Measurements from ENCODE around the gene ZSWIM1.
"Not testable (repeated sequence)": the region's sequence is repeated elsewhere in the genome, so short reads cannot be mapped to it uniquely, and the experiment has no call there.

ZSWIM1 gene

DNA sequence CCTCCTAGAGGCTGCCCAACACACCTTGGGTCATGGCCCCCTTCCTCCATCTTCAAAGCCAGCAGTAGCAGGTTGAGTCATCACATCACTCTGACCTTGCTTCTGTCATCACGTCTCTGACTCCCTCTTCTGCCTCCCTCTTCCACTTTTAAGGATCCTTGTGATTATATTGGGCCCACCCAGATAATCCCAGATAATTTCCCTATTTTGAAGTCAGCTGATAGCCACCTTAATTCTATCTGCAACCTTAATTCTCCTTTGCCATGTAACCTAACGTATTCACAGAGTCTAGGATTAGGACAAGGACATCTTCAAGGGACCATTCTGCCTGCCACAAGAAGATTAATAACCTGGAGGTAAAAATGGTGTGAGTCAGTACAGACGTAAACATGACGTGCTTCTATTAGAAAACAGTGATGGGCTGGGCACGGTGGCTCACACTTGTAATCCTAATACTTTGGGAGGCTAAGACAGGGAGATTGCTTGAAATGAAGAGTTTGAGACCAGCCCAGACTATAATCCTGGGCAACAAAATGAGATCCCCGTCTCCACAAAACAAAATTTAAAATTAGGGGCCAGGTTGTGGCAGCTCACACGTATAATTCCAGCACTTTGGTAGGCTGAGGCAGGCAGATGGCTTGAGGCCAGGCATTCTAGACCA, 20.3 kb upstream of the ZSWIM1 start:
- peaks cover 14% of the 10 kb centered on the region for H3K4me1 ChIP-seq (ENCODE audit: control insufficient read depth, insufficient read depth, low read length)
- no peaks in the 10 kb centered on the region for H3K27me3 ChIP-seq (ENCODE audit: control insufficient read depth, insufficient read depth, low read length)
- no peak overlapping the region for H3K27ac ChIP-seq (ENCODE audit: low read depth, low read length)
- H3K36me3 ChIP-seq (ENCODE audit: control insufficient read depth, insufficient read depth, low read length): no peaks in the 10 kb centered on the region
- no peak overlapping the region for H3K4me3 ChIP-seq (ENCODE audit: low read length)
- no peak overlapping the region for H3K9ac ChIP-seq (ENCODE audit: low read length)

- H3K9ac ChIP-seq (ENCODE audit: low read length): no peak overlapping the region
- H3K27me3 ChIP-seq (ENCODE audit: control insufficient read depth, insufficient read depth, low read length): no peaks in the 10 kb centered on the region
- H3K4me1 ChIP-seq (ENCODE audit: control insufficient read depth, insufficient read depth, low read length): peaks cover 6% of the 10 kb centered on the region
- no peak overlapping the region for H3K27ac ChIP-seq (ENCODE audit: low read depth, low read length)
- H3K4me3 ChIP-seq (ENCODE audit: low read length): no peak overlapping the region
- H3K36me3 ChIP-seq (ENCODE audit: control insufficient read depth, insufficient read depth, low read length): no peaks in the 10 kb centered on the region
Observed at GRCh38 chr20:45861221-45862075, 19.6 kb upstream of the ZSWIM1 start.

GRCh38 chr20:45863543-45864470, 17.2 kb upstream of the ZSWIM1 start:
- Histone ChIP-seq H3K27me3 (ENCODE audit: control insufficient read depth, insufficient read depth, low read length) (no peaks in the 10 kb centered on the region), H3K4me1 (ENCODE audit: control insufficient read depth, insufficient read depth, low read length) (no peaks in the 10 kb centered on the region), H3K9ac (ENCODE audit: low read length) (no peak overlapping the region), H3K4me3 (ENCODE audit: low read length) (no peak overlapping the region), H3K27ac (ENCODE audit: low read depth, low read length) (no peak overlapping the region), H3K36me3 (ENCODE audit: control insufficient read depth, insufficient read depth, low read length) (no peaks in the 10 kb centered on the region)

GRCh38 chr20:45866454-45866853, 14.6 kb upstream of the ZSWIM1 start:
- Histone ChIP-seq H3K27me3 (ENCODE audit: control insufficient read depth, insufficient read depth, low read length) (no peaks in the 10 kb centered on the region), H3K9ac (ENCODE audit: low read length) (no peak overlapping the region), H3K4me1 (ENCODE audit: control insufficient read depth, insufficient read depth, low read length) (no peaks in the 10 kb centered on the region), H3K36me3 (ENCODE audit: control insufficient read depth, insufficient read depth, low read length) (no peaks in the 10 kb centered on the region), H3K27ac (ENCODE audit: low read depth, low read length) (no peak overlapping the region), H3K4me3 (ENCODE audit: low read length) (no peak overlapping the region)

DNA sequence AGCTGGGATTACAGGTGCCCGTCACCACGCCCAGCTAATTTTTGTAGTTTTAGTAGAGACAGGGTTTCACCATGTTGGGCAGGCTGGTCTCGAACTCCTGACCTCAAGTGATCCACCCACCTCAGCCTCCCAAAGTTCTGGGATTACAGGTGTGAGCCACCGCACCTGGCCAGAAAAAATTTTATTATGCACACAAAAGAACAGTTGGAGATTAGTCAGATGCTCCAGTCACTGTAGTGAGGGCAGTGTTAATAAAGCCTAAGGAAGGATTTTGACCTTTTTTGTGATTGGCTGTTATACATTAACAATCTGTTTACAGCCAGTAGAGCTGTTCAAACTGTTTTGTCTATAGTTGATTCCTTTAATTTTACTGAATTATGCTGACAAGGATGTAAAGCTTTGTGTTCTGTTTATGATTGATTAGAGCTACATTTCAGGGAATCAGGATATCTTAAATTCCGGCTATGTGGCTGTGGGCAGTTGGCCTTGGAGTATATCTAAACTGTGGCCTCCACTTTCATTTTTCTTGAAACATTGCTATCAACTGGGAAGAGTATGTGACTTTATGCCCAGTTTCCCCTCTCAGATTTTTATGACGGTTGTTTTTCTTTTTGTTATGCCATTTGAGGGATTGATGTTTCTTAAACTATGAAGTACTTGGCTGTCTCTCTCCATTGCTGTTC, 13.8 kb upstream of the ZSWIM1 start:
- Histone ChIP-seq H3K9ac (ENCODE audit: low read length) (no peak overlapping the region), H3K4me1 (ENCODE audit: control insufficient read depth, insufficient read depth, low read length) (no peaks in the 10 kb centered on the region), H3K27ac (ENCODE audit: low read depth, low read length) (peak overlapping the region; percentile 32), H3K27me3 (ENCODE audit: control insufficient read depth, insufficient read depth, low read length) (no peaks in the 10 kb centered on the region), H3K4me3 (ENCODE audit: low read length) (no peak overlapping the region), H3K36me3 (ENCODE audit: control insufficient read depth, insufficient read depth, low read length) (no peaks in the 10 kb centered on the region)

- Histone ChIP-seq H3K4me1 (ENCODE audit: control insufficient read depth, insufficient read depth, low read length) (no peaks in the 10 kb centered on the region), H3K4me3 (ENCODE audit: low read length) (no peak overlapping the region), H3K36me3 (ENCODE audit: control insufficient read depth, insufficient read depth, low read length) (no peaks in the 10 kb centered on the region), H3K27me3 (ENCODE audit: control insufficient read depth, insufficient read depth, low read length) (no peaks in the 10 kb centered on the region), H3K9ac (ENCODE audit: low read length) (no peak overlapping the region), H3K27ac (ENCODE audit: low read depth, low read length) (peak overlapping the region; percentile 32)
Observed at GRCh38 chr20:45867819-45868176, 13.2 kb upstream of the ZSWIM1 start.

- no peak overlapping the region for H3K27ac ChIP-seq (ENCODE audit: low read depth, low read length)
- no peaks in the 10 kb centered on the region for H3K27me3 ChIP-seq (ENCODE audit: control insufficient read depth, insufficient read depth, low read length)
- H3K4me3 ChIP-seq (ENCODE audit: low read length): no peak overlapping the region
- peaks cover 3% of the 10 kb centered on the region for H3K36me3 ChIP-seq (ENCODE audit: control insufficient read depth, insufficient read depth, low read length)
- no peak overlapping the region for H3K9ac ChIP-seq (ENCODE audit: low read length)
- no peaks in the 10 kb centered on the region for H3K4me1 ChIP-seq (ENCODE audit: control insufficient read depth, insufficient read depth, low read length)
Observed at GRCh38 chr20:45872626-45873025, 8.4 kb upstream of the ZSWIM1 start.

GRCh38 chr20:45873409-45874103, 7.5 kb upstream of the ZSWIM1 start:
- H3K9ac ChIP-seq (ENCODE audit: low read length): no peak overlapping the region
- H3K27ac ChIP-seq (ENCODE audit: low read depth, low read length): no peak overlapping the region

GRCh38 chr20:45874104-45874481, 6.9 kb upstream of the ZSWIM1 start:
- H3K27me3 ChIP-seq (ENCODE audit: control insufficient read depth, insufficient read depth, low read length); H3K27ac ChIP-seq (ENCODE audit: low read depth, low read length); H3K4me1 ChIP-seq (ENCODE audit: control insufficient read depth, insufficient read depth, low read length); H3K4me3 ChIP-seq (ENCODE audit: low read length); H3K36me3 ChIP-seq (ENCODE audit: control insufficient read depth, insufficient read depth, low read length); H3K9ac ChIP-seq (ENCODE audit: low read length): not testable (repeated sequence)

More at GRCh38 chr20:45873409-45874103, 7.5 kb upstream of the ZSWIM1 start:
- Histone ChIP-seq H3K4me3 (ENCODE audit: low read length) (no peak overlapping the region), H3K27me3 (ENCODE audit: control insufficient read depth, insufficient read depth, low read length) (no peaks in the 10 kb centered on the region), H3K4me1 (ENCODE audit: control insufficient read depth, insufficient read depth, low read length) (no peaks in the 10 kb centered on the region), H3K36me3 (ENCODE audit: control insufficient read depth, insufficient read depth, low read length) (peaks cover 9% of the 10 kb centered on the region)

DNA sequence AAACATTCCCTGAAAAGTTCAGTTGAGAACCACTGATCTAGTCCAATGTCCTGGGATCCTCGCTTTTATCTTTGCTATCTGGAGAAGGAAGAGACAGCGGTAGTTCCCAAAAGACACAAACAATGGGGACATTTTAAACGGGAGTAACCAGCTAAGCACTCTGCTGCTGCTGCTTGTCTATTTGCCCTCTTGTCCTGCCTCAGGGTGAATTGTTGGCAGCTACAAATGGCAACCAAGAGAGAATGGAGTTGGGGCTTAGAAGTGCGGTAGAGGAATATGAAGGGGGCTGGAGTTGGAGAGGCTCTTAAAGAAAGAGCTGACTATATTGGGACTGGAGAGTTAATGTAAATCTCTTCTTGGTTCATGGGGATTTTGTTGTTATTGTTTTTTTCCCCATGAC, 6.5 kb upstream of the ZSWIM1 start:
- Histone ChIP-seq H3K36me3 (ENCODE audit: control insufficient read depth, insufficient read depth, low read length) (peaks cover 9% of the 10 kb centered on the region), H3K9ac (ENCODE audit: low read length) (no peak overlapping the region), H3K4me3 (ENCODE audit: low read length) (no peak overlapping the region), H3K4me1 (ENCODE audit: control insufficient read depth, insufficient read depth, low read length) (no peaks in the 10 kb centered on the region), H3K27ac (ENCODE audit: low read depth, low read length) (no peak overlapping the region), H3K27me3 (ENCODE audit: control insufficient read depth, insufficient read depth, low read length) (no peaks in the 10 kb centered on the region)

DNA sequence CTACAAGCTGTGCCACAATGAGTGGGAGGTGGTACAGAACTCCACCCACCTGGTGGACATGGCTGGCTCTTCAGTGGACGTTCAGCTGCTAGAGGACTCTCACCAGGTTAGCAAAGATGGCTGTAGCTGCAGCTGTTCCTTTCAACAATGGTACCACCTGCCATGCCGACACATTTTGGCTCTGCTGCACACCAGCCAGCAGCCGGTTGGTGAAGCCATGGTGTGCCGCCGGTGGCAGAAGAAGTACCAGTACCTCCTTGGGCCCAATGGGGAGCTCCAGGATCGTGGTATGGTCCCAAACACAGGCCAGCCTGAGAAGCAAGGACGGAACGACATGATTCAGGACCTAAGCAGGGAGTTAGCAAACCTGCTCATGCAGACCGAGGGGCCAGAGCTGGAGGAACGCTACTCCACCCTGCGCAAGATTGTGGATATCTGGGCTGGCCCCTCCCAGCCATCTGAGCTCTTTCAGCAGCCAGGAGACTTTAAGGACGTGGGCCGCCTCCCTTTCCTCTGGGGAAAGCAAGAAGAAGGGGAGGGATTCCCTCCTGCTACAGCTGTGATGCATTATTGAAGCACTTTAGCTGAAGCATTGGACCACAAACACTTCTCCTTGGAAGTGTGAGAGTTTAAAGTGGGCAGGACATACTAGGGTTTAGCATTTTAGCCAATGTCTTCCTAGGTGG, 2.8 kb upstream of the ZSWIM1 start:
- Histone ChIP-seq H3K27ac (ENCODE audit: low read depth, low read length) (no peak overlapping the region), H3K36me3 (ENCODE audit: control insufficient read depth, insufficient read depth, low read length) (peaks cover 9% of the 10 kb centered on the region), H3K4me3 (ENCODE audit: low read length) (no peak overlapping the region)

More for the DNA sequence above, 2.8 kb upstream of the ZSWIM1 start:
- H3K4me1 ChIP-seq (ENCODE audit: control insufficient read depth, insufficient read depth, low read length): peaks cover 6% of the 10 kb centered on the region
- H3K27me3 ChIP-seq (ENCODE audit: control insufficient read depth, insufficient read depth, low read length): no peaks in the 10 kb centered on the region
- H3K9ac ChIP-seq (ENCODE audit: low read length): no peak overlapping the region
